ENCODE data around the gene MS4A8. TPM values are rescaled to one million over a fixed set of nuclear protein-coding genes. Genes with fewer than 3 reads are reported as not detected.

Gene MS4A8
- total RNA-seq, 2 donors from 2014 or later, result not detected

GRCh38 chr11:60761436-60762190 lies 62.2 kb downstream of the MS4A8 start:
- H3K36me3 Mint-ChIP-seq (ENCODE audit: low read depth), result peaks cover 8% of the 10 kb centered on the region
- no peak for ATAC-seq
- no peak overlapping the region for H3K4me3 Mint-ChIP-seq
- no peak for DNase-seq
- peaks cover 90% of the 10 kb centered on the region for H3K27me3 Mint-ChIP-seq
- no peak overlapping the region for H3K27ac Mint-ChIP-seq
- H3K9me3 ChIP-seq (ENCODE audit: control insufficient read depth, low read length, poor library complexity, severe bottlenecking), result no peaks in the 10 kb centered on the region
- H3K4me1 Mint-ChIP-seq, result peaks cover 7% of the 10 kb centered on the region

DNA sequence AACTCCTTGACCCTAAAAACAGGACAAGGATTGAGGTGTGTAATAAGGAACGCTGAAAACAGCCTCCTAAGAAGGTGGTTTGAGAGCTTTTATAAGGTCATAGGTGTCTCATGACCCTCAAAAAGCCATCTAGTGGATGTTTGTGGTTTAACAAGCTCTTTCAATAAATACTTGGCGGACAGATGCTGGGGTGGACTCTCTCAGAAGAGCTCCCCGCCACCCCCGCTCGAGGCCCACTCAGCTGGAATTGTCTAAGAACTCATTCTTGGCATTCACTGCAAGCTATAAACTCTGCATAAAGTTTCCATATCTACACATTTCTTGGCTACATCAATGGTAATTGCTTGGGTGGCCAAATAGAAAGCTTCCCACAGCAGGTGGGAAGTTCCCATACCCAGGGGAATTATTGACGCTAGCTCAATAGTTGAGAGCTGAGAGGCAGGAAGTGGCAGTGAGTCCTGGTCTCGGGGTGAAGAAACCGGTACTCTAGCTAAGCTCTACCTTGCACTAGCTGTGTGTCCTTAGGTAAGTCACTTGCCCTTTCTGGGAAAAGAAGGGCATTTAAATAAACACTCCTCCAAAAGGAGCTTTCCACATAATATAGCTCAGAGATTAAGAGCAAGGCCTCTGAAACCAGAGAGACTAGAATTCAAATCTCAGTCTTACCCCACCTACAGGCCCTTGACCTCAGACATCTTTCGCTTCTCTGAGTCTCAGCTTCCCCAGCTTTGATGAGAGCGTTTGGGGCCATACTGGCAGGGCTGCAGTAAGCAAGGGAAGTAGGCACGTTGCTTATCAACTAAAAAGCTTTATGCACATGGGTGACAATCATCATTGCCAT lies 63.7 kb downstream of the MS4A8 start:
- Mint-ChIP-seq H3K4me1 (peaks cover 7% of the 10 kb centered on the region), H3K27me3 (peaks cover 77% of the 10 kb centered on the region), H3K4me3 (peak overlapping the region; percentile 7), H3K27ac (no peak overlapping the region), H3K36me3 (ENCODE audit: low read depth) (peaks cover 8% of the 10 kb centered on the region)
- ATAC-seq (peak; percentile 42), DNase-seq (no peak)
- H3K9me3 ChIP-seq (ENCODE audit: control insufficient read depth, low read length, poor library complexity, severe bottlenecking), result no peaks in the 10 kb centered on the region

DNA sequence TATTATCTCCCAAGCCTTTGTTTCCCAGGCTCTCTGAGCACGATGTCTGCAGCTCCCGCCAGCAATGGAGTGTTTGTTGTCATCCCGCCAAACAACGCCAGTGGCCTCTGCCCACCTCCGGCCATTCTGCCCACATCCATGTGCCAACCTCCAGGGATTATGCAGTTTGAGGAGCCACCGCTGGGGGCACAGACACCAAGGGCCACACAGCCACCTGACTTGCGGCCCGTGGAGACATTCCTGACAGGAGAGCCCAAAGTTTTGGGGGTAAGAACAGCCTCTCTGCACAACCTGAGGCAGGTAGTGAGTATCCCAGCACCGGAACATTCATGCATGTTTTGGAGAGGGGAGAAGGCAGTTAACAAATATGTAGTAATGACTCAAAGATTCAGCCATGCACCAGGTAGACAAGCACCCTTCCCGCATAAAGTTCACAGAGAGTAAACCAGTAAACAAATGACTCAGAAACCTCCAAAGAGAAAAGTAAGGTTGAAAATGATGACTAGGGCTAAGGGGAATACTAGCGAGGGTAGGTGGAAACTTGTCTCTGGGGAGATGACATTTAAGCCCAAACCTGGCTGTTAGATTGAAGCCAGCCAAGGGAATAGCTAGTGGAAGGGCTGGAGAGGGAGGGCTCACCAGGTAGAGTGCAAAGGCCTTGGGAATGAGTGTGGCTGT lies 64.4 kb downstream of the MS4A8 start:
- peaks cover 8% of the 10 kb centered on the region for H3K36me3 Mint-ChIP-seq (ENCODE audit: low read depth)
- no peak overlapping the region for H3K4me3 Mint-ChIP-seq
- ATAC-seq (no peak), DNase-seq (no peak)
- H3K4me1 Mint-ChIP-seq, result peaks cover 7% of the 10 kb centered on the region
- H3K27me3 Mint-ChIP-seq, result peaks cover 76% of the 10 kb centered on the region
- no peak overlapping the region for H3K27ac Mint-ChIP-seq
- no peaks in the 10 kb centered on the region for H3K9me3 ChIP-seq (ENCODE audit: control insufficient read depth, low read length, poor library complexity, severe bottlenecking)

- DNase-seq (no peak), ATAC-seq (no peak)
- Mint-ChIP-seq H3K27ac (no peak overlapping the region), H3K36me3 (ENCODE audit: low read depth) (peaks cover 5% of the 10 kb centered on the region), H3K4me1 (peaks cover 2% of the 10 kb centered on the region), H3K4me3 (no peak overlapping the region), H3K27me3 (peaks cover 75% of the 10 kb centered on the region)
- H3K9me3 ChIP-seq (ENCODE audit: control insufficient read depth, low read length, poor library complexity, severe bottlenecking), result no peaks in the 10 kb centered on the region
These were observed 65.5 kb downstream of the MS4A8 start for GRCh38 chr11:60764879-60765278.

DNA sequence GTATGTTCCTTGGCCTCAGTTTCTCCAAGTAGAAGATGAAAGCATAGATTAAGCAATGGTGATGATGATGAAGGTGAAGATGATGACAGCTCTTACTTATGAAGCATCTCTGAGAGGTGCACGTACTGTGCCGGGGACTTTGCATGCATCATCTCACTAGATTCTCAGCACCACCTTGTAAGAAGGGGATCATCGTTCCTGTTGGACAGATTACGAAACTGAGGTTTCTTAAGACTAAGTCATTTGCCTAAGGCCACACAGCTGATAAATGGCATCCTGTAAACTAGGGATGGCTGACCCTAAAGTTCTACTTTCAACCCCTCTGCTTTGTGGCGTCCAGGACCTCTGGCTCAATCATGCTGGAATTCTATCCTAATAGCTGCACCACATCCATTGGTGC lies 65.9 kb downstream of the MS4A8 start:
- Mint-ChIP-seq H3K4me3 (no peak overlapping the region), H3K27me3 (peaks cover 73% of the 10 kb centered on the region), H3K36me3 (ENCODE audit: low read depth) (peaks cover 4% of the 10 kb centered on the region), H3K4me1 (no peaks in the 10 kb centered on the region), H3K27ac (no peak overlapping the region)
- no peak for ATAC-seq
- H3K9me3 ChIP-seq (ENCODE audit: control insufficient read depth, low read length, poor library complexity, severe bottlenecking), result no peaks in the 10 kb centered on the region
- DNase-seq, result no peak

Other genes with a start within 250 kb of the MS4A8 start
- 10 to 100 TPM in 1 of 2 donors, under 1 TPM in 1; 0.50 to 27.9 TPM for gene MS4A1, start 243.8 kb upstream of the MS4A8 start, total RNA-seq
- gene MS4A12, start 206.8 kb upstream of the MS4A8 start, total RNA-seq, result not detected
- gene MS4A13, start 184.2 kb upstream of the MS4A8 start, total RNA-seq, result not detected
- gene MS4A18, start 25.1 kb downstream of the MS4A8 start, total RNA-seq, result not detected
- not detected for gene MS4A15, start 57.3 kb downstream of the MS4A8 start, total RNA-seq
- gene MS4A10, start 85.7 kb downstream of the MS4A8 start, total RNA-seq, result not detected
- gene CCDC86, start 142.5 kb downstream of the MS4A8 start, total RNA-seq, result 10 to 100 TPM in 1 of 2 donors, 1 to 10 TPM in 1; 9.2 to 13.1 TPM
- 1 to 10 TPM in 1 of 2 donors, under 1 TPM in 1; 0.52 to 1.8 TPM for gene PTGDR2, start 156.3 kb downstream of the MS4A8 start, total RNA-seq
- gene ZP1, start 167.9 kb downstream of the MS4A8 start, total RNA-seq, result not detected
- gene PRPF19, start 207.0 kb downstream of the MS4A8 start, total RNA-seq, result 10 to 100 TPM; 66.7 to 87.5 TPM
- gene TMEM109, start 214.5 kb downstream of the MS4A8 start, total RNA-seq, result 10 to 100 TPM; 42.8 to 52.7 TPM
- not detected for gene TMEM132A, start 224.8 kb downstream of the MS4A8 start, total RNA-seq

Measured in T-helper 17 cell (primary cell).